Effector memory CD8-positive, alpha-beta T cell (primary cell): ENCODE results near the gene COG5.

Experiments used
- ATAC-seq: fragments of 150-1000 bp; cut with Tn5 transposase; replicated peaks from 2 replicates; pipeline ENCODE4 v1.10.0; 2021; ENCODE audit warnings: mild to moderate bottlenecking, moderate library complexity
- DNase-seq, 3 experiments: peaks; one replicate each; pipeline ENCODE4 v3.0.0; 2021
- H3K27ac Mint-ChIP-seq, 2 donors: one replicate each; pipeline ENCODE4 v1.8.0; 2022; ENCODE audit warnings: mild to moderate bottlenecking in 2 of 2, mixed read lengths in 2 of 2, moderate library complexity in 2 of 2
- H3K27me3 Mint-ChIP-seq, 2 donors: one replicate each; pipeline ENCODE4 v1.8.0; 2022; ENCODE audit warnings: mixed read lengths in 2 of 2
- H3K36me3 Mint-ChIP-seq: one replicate; pipeline ENCODE4 v1.8.0; 2022; ENCODE audit warnings: mild to moderate bottlenecking, moderate library complexity, mixed read lengths; ENCODE audit not compliant: insufficient read depth
- H3K4me1 Mint-ChIP-seq, 2 donors: one replicate each; pipeline ENCODE4 v1.8.0; 2022; ENCODE audit warnings: low read depth in 2 of 2, mixed read lengths in 2 of 2
- H3K4me3 Mint-ChIP-seq, 2 donors: one replicate each; pipeline ENCODE4 v1.8.0; 2022; ENCODE audit warnings: mild to moderate bottlenecking in 2 of 2, mixed read lengths in 2 of 2, moderate library complexity in 2 of 2
- H3K9me3 Mint-ChIP-seq, 2 donors: one replicate each; pipeline ENCODE4 v1.8.0; 2022; ENCODE audit warnings: mixed read lengths in 2 of 2

The COG5 gene

DNA sequence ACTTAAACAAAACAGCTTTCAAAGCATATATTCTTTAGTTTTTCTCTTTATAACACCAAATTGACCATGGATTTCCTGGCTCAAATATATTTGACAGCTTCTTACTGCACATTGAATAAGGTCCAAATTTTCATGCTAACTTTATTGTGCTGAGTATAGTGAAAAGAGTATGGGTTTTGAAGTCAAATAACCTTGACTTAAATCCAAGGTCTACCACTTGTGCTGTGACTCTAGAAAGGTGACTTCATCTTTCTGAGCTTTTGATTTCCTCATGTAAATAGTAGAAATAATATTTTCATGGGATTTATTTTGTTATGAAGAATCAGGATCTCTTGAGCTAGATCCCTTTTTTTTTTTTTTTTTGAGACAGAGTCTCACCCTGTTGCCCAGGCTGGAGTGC, 233.2 kb downstream of the COG5 start:
- DNase-seq (no peak), ATAC-seq (no peak)
- Mint-ChIP-seq H3K27me3 (no peaks in the 10 kb centered on the region), H3K4me3 (no peak overlapping the region), H3K36me3 (no peaks in the 10 kb centered on the region), H3K27ac (no peak overlapping the region), H3K4me1 (peaks cover 3 to 5% of the 10 kb centered on the region in 2 donors), H3K9me3 (no peaks in the 10 kb centered on the region)

DNA sequence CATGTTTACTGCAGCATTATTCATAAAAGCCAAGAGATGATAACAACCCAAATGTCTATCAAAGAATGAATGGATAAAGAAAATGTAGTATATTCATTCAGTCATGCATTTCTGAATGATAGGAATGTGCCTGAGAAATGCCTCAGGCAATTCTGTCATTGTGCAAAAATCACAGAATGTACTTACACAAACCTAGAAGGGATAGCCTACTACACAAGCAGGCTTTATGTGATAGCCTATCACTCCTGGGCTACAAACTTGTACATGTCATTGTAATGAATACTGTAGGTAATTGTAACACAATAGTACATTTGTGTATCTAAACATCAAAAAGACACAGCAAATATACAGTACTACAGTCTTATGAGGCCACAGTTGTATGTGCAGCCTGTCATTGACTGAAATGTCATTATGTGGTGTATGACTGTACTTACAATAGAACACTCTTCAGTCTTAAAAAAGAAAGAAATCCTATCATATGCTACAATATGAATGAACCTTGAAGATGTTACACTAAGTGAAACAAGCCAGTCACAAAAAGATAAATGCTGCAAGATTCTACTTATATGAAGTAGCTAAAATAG, 235.6 kb downstream of the COG5 start:
- H3K4me3 Mint-ChIP-seq: no peak overlapping the region
- ATAC-seq (no peak), DNase-seq (no peak)
- peaks cover 3% of the 10 kb centered on the region for H3K36me3 Mint-ChIP-seq
- H3K27ac Mint-ChIP-seq: no peak overlapping the region
- H3K4me1 Mint-ChIP-seq: peaks cover 3 to 5% of the 10 kb centered on the region in 2 donors
- H3K9me3 Mint-ChIP-seq: no peaks in the 10 kb centered on the region
- H3K27me3 Mint-ChIP-seq: no peaks in the 10 kb centered on the region

DNA sequence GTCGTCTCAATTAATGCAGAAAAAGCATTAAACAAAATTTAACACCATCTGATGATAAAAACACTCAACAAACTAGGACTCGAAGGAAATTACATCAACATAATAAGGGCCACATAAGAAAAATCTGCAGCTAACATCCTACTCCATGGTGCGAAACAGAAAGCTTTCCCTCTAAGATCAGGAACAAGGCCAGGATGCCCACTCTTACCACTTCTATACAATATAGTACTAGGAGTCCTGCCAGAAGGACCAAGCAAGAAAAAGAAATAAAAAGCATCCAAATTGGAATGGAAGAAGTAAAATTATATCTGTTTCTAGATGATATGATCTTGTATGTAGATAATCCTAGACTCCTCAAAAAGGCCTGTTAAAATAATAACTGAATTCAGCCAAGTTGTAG, 237.7 kb downstream of the COG5 start:
- H3K27ac Mint-ChIP-seq: no peak overlapping the region
- no peaks in the 10 kb centered on the region for H3K9me3 Mint-ChIP-seq

DNA sequence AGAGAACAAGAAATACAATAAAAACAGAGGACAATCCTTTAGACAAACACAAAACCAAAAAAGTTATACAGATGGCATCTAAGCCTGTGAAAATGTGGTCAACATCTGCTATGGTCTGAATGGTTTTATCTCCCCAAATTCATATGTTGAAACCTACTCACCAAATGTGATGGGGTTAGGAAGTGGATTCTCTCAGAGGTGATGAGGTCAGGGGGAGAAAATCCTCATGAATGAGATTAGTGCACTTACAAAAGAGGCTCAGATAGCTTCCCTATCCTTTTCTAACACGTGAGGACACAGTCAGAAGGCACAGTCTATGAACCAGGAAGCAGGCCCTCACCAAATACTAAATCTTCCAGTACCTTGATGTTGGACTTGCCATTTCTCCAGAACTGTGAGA, 241.7 kb downstream of the COG5 start:
- peaks cover 10% of the 10 kb centered on the region for H3K36me3 Mint-ChIP-seq
- no peak for DNase-seq
- ATAC-seq: no peak
- no peak overlapping the region for H3K27ac Mint-ChIP-seq
- no peaks in the 10 kb centered on the region for H3K27me3 Mint-ChIP-seq
- no peaks in the 10 kb centered on the region for H3K4me1 Mint-ChIP-seq
- H3K9me3 Mint-ChIP-seq: no peaks in the 10 kb centered on the region
- no peak overlapping the region for H3K4me3 Mint-ChIP-seq

More for the DNA sequence above, 237.7 kb downstream of the COG5 start:
- DNase-seq (no peak), ATAC-seq (no peak)
- no peaks in the 10 kb centered on the region for H3K27me3 Mint-ChIP-seq
- no peak overlapping the region for H3K4me3 Mint-ChIP-seq
- peaks cover 6% of the 10 kb centered on the region for H3K36me3 Mint-ChIP-seq
- peaks cover 0 to 3% of the 10 kb centered on the region in 2 donors for H3K4me1 Mint-ChIP-seq

DNA sequence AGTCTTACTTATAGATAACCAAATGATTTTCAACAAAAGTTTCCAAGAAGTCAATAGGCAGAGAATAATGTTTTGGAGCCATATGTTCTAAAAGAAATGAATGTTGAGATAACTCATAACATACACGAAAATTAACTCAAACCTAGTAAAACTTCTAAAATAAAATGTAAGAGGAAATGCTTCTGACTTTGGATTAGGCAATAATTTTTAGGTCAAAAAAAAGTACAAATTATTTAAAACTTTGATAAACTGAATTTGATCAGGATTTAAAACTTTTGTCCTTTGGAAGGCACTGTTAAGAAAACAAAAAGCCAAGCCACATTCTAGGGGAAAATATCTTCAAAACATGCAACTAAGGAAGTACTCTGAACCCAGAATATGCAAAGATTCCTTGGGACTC, 242.1 kb downstream of the COG5 start:
- no peaks in the 10 kb centered on the region for H3K4me1 Mint-ChIP-seq
- no peak overlapping the region for H3K27ac Mint-ChIP-seq
- H3K27me3 Mint-ChIP-seq: no peaks in the 10 kb centered on the region
- peaks cover 11% of the 10 kb centered on the region for H3K36me3 Mint-ChIP-seq
- H3K9me3 Mint-ChIP-seq: no peaks in the 10 kb centered on the region
- DNase-seq: no peak
- no peak overlapping the region for H3K4me3 Mint-ChIP-seq
- ATAC-seq: no peak

DNA sequence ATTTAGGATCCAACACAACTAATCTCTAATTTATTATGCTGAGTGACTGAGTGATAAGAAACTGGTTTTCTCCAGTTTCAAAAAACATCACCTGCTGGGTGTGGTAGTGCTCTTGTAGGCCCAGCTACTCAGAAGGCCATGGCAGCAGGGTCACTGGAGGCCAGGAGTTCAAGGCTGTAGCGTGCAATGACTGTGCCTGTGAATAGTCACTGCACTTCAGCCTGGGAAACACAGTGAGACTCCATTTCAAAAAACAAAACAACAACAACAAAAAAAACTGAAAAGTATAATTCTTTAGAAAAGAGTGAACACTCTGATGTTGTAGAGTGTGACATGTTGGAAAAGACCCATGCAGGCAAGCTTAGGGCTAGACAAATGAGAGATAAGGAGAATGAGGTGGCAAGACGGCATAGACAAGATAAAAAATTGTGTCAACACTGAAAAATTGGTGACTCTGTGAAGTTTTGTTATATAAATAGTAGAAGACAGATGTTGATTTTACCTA, 243.9 kb downstream of the COG5 start:
- Mint-ChIP-seq H3K27ac (no peak overlapping the region), H3K4me1 (peaks cover 0 to 5% of the 10 kb centered on the region in 2 donors), H3K36me3 (peaks cover 18% of the 10 kb centered on the region), H3K9me3 (no peaks in the 10 kb centered on the region), H3K4me3 (no peak overlapping the region), H3K27me3 (no peaks in the 10 kb centered on the region)
- ATAC-seq (no peak), DNase-seq (no peak)

DNA sequence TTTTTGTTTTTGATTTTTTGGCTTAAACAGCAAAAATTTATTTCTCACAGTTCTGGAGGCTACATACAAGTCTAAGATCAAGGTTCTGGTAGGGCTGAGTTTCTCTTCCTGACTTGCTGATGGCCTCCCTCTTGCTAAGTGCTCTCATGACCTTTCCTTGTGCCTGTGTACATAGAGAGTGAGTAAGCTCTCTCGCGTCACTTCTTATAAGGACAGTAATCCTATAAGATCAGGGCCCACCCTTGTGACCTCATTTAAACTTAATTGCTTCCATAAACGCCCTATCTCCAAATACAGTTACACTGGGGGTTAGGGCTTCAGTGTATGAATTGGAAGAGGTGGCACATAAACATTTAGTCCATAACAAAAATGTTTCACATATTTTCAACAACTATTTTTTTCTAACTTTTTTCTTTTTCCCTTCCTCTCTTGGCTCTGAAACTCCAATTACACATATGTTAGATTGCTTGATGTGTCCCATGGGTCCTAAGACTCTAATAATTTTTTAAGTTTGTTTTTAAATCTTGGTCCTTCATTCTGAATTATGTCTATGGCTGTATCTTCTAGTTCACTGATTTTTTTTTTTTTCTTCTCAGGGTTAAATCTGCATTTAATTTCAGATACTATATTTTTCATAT, 245.1 kb downstream of the COG5 start:
- DNase-seq (no peak), ATAC-seq (no peak)
- Mint-ChIP-seq H3K27ac (no peak overlapping the region), H3K36me3 (peaks cover 18% of the 10 kb centered on the region), H3K4me3 (no peak overlapping the region), H3K9me3 (no peaks in the 10 kb centered on the region), H3K27me3 (no peaks in the 10 kb centered on the region), H3K4me1 (peaks cover 0 to 5% of the 10 kb centered on the region in 2 donors)

DNA sequence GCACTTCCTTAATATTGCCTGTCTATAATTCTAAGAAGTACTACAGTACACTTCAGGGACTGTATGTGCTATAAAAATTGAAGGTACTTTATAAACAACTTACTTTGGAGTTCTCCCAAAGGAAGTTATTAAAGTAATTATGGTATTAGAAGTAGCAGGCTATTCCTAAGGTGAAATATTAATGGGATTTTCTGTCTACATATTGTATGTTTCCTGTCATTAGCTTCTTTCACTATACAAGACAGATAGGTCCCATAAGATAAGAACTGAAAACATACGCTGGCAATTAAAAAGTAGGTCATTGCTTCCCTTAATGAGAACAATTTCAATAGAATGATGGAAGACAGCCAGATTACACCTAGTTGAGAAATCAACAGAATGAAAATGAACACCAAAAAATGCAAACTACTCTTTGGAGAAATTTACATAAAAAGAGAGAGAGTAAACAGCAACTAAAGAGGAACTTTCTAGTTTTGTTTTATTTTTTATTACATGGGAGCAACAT, 248.0 kb downstream of the COG5 start:
- peaks cover 12% of the 10 kb centered on the region for H3K36me3 Mint-ChIP-seq
- H3K4me1 Mint-ChIP-seq: peaks cover 0 to 5% of the 10 kb centered on the region in 2 donors
- H3K9me3 Mint-ChIP-seq: no peaks in the 10 kb centered on the region
- no peaks in the 10 kb centered on the region for H3K27me3 Mint-ChIP-seq
- H3K27ac Mint-ChIP-seq: no peak overlapping the region
- ATAC-seq (no peak), DNase-seq (no peak)
- H3K4me3 Mint-ChIP-seq: no peak overlapping the region

DNA sequence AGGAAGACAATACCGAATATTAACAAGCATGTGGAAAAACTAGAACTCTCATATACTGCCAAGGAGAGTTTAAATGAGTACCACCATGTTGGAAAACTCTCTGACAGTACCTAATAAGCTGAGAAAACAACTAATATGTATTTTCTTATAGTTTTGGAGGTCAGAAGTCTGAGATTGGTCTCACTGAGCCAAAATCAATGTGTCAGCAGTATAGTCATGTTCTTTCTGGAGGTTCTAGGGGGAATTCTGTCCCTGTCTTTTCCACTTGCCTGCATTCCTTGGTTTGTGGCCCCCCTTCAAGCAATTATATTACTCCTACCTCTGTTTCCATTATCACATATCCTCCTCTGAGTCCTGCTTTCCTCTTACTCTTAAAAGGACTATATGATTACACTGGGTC, 250.4 kb downstream of the COG5 start:
- no peak overlapping the region for H3K27ac Mint-ChIP-seq
- H3K9me3 Mint-ChIP-seq: no peaks in the 10 kb centered on the region
- H3K4me1 Mint-ChIP-seq: peaks cover 0 to 5% of the 10 kb centered on the region in 2 donors
- DNase-seq (no peak), ATAC-seq (no peak)
- H3K27me3 Mint-ChIP-seq: no peaks in the 10 kb centered on the region
- peaks cover 9% of the 10 kb centered on the region for H3K36me3 Mint-ChIP-seq
- H3K4me3 Mint-ChIP-seq: no peak overlapping the region

DNA sequence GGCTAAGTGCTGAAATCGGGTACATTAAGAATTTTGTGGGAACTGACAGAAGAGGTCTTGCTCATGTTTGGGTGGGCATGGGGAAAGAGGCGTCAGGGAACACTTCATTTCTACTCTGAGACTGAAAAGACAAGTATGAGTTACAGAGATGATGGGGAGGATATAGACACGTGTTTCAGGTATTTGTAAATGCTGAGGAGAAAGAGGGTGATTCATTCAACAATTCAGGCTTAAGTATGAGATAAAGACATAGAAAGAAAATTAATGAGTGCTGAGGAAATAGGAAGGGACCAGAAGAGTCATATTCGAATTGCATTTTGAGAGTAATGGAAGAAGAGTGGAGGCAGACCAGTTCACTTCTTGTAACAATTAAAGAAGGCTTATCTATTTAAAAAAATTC, 251.3 kb downstream of the COG5 start:
- Mint-ChIP-seq H3K9me3 (no peaks in the 10 kb centered on the region), H3K4me1 (peaks cover 0 to 5% of the 10 kb centered on the region in 2 donors), H3K4me3 (no peak overlapping the region), H3K27ac (no peak overlapping the region), H3K36me3 (peaks cover 8% of the 10 kb centered on the region), H3K27me3 (no peaks in the 10 kb centered on the region)
- DNase-seq (no peak), ATAC-seq (no peak)

DNA sequence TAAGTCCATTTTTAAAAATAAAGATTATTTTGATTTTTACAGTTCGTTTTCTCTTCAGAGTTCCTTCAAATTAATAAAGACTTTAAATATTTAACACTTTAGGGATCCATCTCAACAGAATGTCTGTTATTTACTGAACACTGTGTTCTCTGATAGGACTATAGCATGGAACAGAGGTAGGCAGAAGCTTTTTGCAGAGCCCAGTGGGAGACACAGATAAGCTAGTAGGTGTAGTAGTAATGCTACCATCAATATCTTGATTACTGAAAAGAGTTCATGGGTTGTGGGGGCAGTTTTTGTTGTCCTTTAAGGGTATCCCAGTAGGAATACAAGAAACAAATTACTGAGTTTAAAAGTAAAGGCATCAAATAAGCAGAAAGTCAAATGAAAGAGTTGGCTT, 254.4 kb downstream of the COG5 start:
- no peak overlapping the region for H3K4me3 Mint-ChIP-seq
- H3K4me1 Mint-ChIP-seq: peaks cover 0 to 8% of the 10 kb centered on the region in 2 donors
- H3K27me3 Mint-ChIP-seq: no peaks in the 10 kb centered on the region
- no peaks in the 10 kb centered on the region for H3K9me3 Mint-ChIP-seq
- H3K27ac Mint-ChIP-seq: no peak overlapping the region
- ATAC-seq (no peak), DNase-seq (no peak)
- no peaks in the 10 kb centered on the region for H3K36me3 Mint-ChIP-seq

DNA sequence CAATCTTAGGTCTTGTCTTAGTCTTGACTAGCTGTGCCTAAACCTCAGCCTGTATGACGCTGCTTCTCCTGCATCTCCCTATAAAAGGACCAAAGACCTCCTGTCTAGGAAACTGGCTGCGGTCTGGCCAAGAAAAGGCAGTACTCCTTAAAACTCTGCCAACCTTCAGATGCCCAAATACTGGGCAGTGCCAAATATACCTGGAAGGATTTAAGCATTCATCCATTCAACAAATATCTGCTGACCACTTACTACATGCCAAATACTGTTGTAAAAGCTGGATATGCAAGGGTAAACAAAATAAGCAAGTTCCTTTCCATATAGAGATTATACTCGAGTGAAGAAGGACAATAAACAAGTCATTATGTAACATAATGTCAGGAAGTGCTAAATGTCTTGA, 259.1 kb downstream of the COG5 start:
- no peak for ATAC-seq
- peaks cover 0 to 8% of the 10 kb centered on the region in 2 donors for H3K4me1 Mint-ChIP-seq
- H3K36me3 Mint-ChIP-seq: no peaks in the 10 kb centered on the region
- no peak overlapping the region for H3K27ac Mint-ChIP-seq
- H3K9me3 Mint-ChIP-seq: no peaks in the 10 kb centered on the region
- H3K27me3 Mint-ChIP-seq: no peaks in the 10 kb centered on the region
- no peak for DNase-seq
- no peak overlapping the region for H3K4me3 Mint-ChIP-seq

DNA sequence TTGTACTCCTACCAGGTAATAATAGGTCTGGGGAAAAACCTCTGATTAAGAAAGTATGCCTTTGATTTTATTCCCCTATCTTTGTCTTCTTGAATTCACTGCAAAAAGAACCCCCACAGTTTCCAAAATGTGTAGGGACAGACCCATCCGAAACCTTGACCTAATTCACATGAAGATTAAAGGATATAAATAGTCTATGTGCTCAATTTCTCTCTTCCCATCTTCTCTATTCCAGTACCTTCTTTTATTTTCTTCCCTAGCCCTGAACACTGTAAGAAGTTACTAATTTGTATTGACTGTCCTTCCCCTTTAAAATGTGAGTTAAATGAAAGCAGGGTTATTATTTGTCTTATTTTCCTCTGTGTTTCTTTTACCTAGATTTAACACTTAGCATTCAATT, 259.7 kb downstream of the COG5 start:
- Mint-ChIP-seq H3K4me1 (peaks cover 0 to 8% of the 10 kb centered on the region in 2 donors), H3K9me3 (no peaks in the 10 kb centered on the region), H3K27ac (no peak overlapping the region), H3K4me3 (no peak overlapping the region), H3K27me3 (no peaks in the 10 kb centered on the region), H3K36me3 (no peaks in the 10 kb centered on the region)
- no peak for ATAC-seq
- DNase-seq: no peak

DNA sequence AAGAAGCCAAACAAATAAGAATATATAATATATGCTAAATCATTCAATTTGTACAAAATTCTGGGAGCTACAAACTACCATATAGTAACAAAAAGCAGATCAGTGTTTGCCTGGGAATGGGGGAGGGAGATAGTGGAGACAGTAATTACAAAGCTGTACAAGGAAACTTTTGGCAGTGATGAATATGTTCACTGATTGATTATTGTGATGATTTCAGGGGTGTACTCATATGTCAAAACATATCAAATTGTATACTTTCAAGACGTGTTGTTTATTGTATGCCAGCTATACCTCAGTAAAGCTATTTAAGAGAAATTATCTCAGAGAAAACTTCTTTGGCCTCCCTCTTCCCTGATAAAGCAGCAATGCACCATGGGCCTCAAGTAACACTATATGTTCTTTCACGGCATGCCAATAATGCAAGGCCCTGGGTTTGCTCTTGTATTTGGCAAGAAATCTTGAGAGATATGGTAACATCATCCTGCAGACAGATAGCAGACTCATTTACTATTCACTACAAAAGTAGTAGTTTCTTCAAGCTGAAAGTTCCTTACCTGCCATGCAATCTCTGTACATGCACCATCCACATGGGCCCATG, 261.4 kb downstream of the COG5 start:
- H3K27ac Mint-ChIP-seq: no peak overlapping the region
- H3K27me3 Mint-ChIP-seq: no peaks in the 10 kb centered on the region
- no peak for DNase-seq
- no peak for ATAC-seq
- no peaks in the 10 kb centered on the region for H3K9me3 Mint-ChIP-seq
- peaks cover 0 to 8% of the 10 kb centered on the region in 2 donors for H3K4me1 Mint-ChIP-seq
- H3K36me3 Mint-ChIP-seq: no peaks in the 10 kb centered on the region
- H3K4me3 Mint-ChIP-seq: no peak overlapping the region
